Esophagus muscularis mucosa (tissue), 4 donors: ENCODE results near the gene PAQR5. TPM values are rescaled to one million over a fixed set of nuclear protein-coding genes. Genes with fewer than 3 reads are reported as not detected.

ENCODE experiments used
- DNase-seq: peaks from one replicate; pipeline ENCODE4 v3.0.0-alpha.2; 2017; ENCODE audit errors: extremely low spot score
- H3K27ac ChIP-seq, 4 donors: fragments of 200-600 bp; sonication (generic); replicated peaks in 1 of 4; 1 replicate in 3 of 4; 2 replicates in 1 of 4; pipeline ENCODE4 v1.5.1; 2016 to 2019; ENCODE audit warnings: mild to moderate bottlenecking in 1 of 4
- H3K27me3 ChIP-seq, 4 donors: fragments of 200-600 bp; sonication (generic); one replicate each; pipeline versions ENCODE4 v1.5.1 to v1.6.0; 2016 to 2019
- H3K36me3 ChIP-seq, 4 donors: fragments of 200-600 bp; sonication (generic); one replicate each; pipeline ENCODE4 v1.5.1; 2016 to 2019
- H3K4me1 ChIP-seq, 4 donors: fragments of 200-600 bp; sonication (generic); one replicate each; pipeline ENCODE4 v1.5.1; 2016 to 2019
- H3K4me3 ChIP-seq, 4 donors: fragments of 200-600 bp; sonication (generic); 1 replicate in 2 of 4; 2 replicates in 2 of 4; pipeline ENCODE4 v1.5.1; 2016 to 2019; ENCODE audit warnings: mild to moderate bottlenecking in 4 of 4, moderate library complexity in 1 of 4
- H3K9me3 ChIP-seq, 4 donors: fragments of 200-600 bp; sonication (generic); 1 replicate in 3 of 4; 2 replicates in 1 of 4; pipeline ENCODE4 v1.5.1; 2016 to 2019
- CTCF ChIP-seq, 3 experiments: fragments of 200-600 bp in 2 of 3; fragments of 450-650 bp in 1 of 3; sonication (generic) in 2 of 3; IDR thresholded peaks; one replicate each; pipeline ENCODE4 v1.5.1; 2017 to 2019; ENCODE audit warnings: antibody characterized with exemption in 3 of 3, mild to moderate bottlenecking in 2 of 3, moderate library complexity in 1 of 3
- EP300 ChIP-seq: sonication (generic); formaldehyde crosslinking; IDR thresholded peaks from one replicate; pipeline ENCODE4 v1.6.1; 2017; ENCODE audit warnings: antibody characterized with exemption
- POLR2A ChIP-seq: fragments of 450-650 bp; IDR thresholded peaks from one replicate; pipeline ENCODE4 v1.6.1; 2017; ENCODE audit warnings: antibody characterized with exemption, moderate library complexity, mild to moderate bottlenecking, low read depth
- POLR2AphosphoS5 ChIP-seq, 2 donors: sonication (generic); formaldehyde crosslinking; IDR thresholded peaks; one replicate each; pipeline ENCODE4 v1.6.1; 2017; ENCODE audit warnings: antibody characterized with exemption in 2 of 2
- WGBS: methylation state at CpG from one replicate; pipeline ENCODE4 v1.1.5; 2018; 5-methylcytosine and 5-hydroxymethylcytosine counted together
- intact Hi-C: fragments of 100-400 bp; cut with DNase I; formaldehyde crosslinking; loops from one replicate; pipeline ENCODE4 v1.15.1; 2023
- total RNA-seq, 4 donors: library from RNA; depleted of rRNA; stranded (reverse); fragments of >200 nt; gene quantifications; one replicate each; pipeline versions ENCODE4 v1.1.0 to v1.2.1, GENCODE V29; 2016

Gene PAQR5
- total RNA-seq, 4 donors from 2014 or later: 0.32 to 3.0 (median 1.5) TPM

- TF ChIP-seq EP300: no peak
- no peak for TF ChIP-seq CTCF (IDR thresholded peaks at IDR 0.05)
- TF ChIP-seq POLR2AphosphoS5 (IDR thresholded peaks at IDR 0.05): no peak
- TF ChIP-seq POLR2A: no peak
- no peaks in the 10 kb centered on the region for H3K9me3 ChIP-seq
- intact Hi-C loops: no loop called here
- WGBS: 78% methylated on average over 8 of the region's 8 CpGs
- no peak overlapping the region for H3K4me3 ChIP-seq
- no peaks in the 10 kb centered on the region for H3K36me3 ChIP-seq
- H3K4me1 ChIP-seq: no peaks in the 10 kb centered on the region
- H3K27ac ChIP-seq: no peak overlapping the region
- no peak for DNase-seq
- H3K27me3 ChIP-seq: no peaks in the 10 kb centered on the region
Measured at GRCh38 chr15:69316291-69316690, 17.6 kb downstream of the PAQR5 start.

GRCh38 chr15:69317392-69317841, 18.7 kb downstream of the PAQR5 start:
- Histone ChIP-seq H3K4me1 (no peaks in the 10 kb centered on the region), H3K27me3 (no peaks in the 10 kb centered on the region), H3K27ac (no peak overlapping the region), H3K9me3 (no peaks in the 10 kb centered on the region), H3K4me3 (no peak overlapping the region), H3K36me3 (no peaks in the 10 kb centered on the region)
- WGBS: 86% methylated on average over 5 of the region's 5 CpGs
- no peak for DNase-seq
- TF ChIP-seq EP300: no peak
- TF ChIP-seq POLR2A: no peak
- TF ChIP-seq POLR2AphosphoS5 (IDR thresholded peaks at IDR 0.05): no peak
- no peak for TF ChIP-seq CTCF (IDR thresholded peaks at IDR 0.05)
- intact Hi-C loops: no loop called here

- intact Hi-C loops: no loop called here
- Histone ChIP-seq H3K27ac (no peak overlapping the region), H3K4me3 (no peak overlapping the region), H3K4me1 (no peaks in the 10 kb centered on the region), H3K27me3 (no peaks in the 10 kb centered on the region), H3K36me3 (no peaks in the 10 kb centered on the region), H3K9me3 (no peaks in the 10 kb centered on the region)
- WGBS: 83% methylated on average over 7 of the region's 7 CpGs
- no peak for DNase-seq
- TF ChIP-seq POLR2AphosphoS5 (IDR thresholded peaks at IDR 0.05) (no peak), EP300 (no peak), POLR2A (no peak), CTCF (IDR thresholded peaks at IDR 0.05) (no peak)
Measured at GRCh38 chr15:69318033-69318432, 19.3 kb downstream of the PAQR5 start.

- TF ChIP-seq POLR2AphosphoS5 (IDR thresholded peaks at IDR 0.05): no peak
- peaks cover 0 to 12% (median 7%) of the 10 kb centered on the region in 4 donors for H3K4me1 ChIP-seq
- no peak overlapping the region for H3K4me3 ChIP-seq
- WGBS: 80% methylated on average over 18 of the region's 19 CpGs
- DNase-seq: no peak
- no peak overlapping the region for H3K27ac ChIP-seq
- intact Hi-C loops: no loop called here
- H3K36me3 ChIP-seq: no peaks in the 10 kb centered on the region
- no peaks in the 10 kb centered on the region for H3K9me3 ChIP-seq
- no peaks in the 10 kb centered on the region for H3K27me3 ChIP-seq
Measured at GRCh38 chr15:69319384-69320375, 21.0 kb downstream of the PAQR5 start.

- no peaks in the 10 kb centered on the region for H3K9me3 ChIP-seq
- no peak for DNase-seq
- peaks cover 0 to 12% (median 7%) of the 10 kb centered on the region in 4 donors for H3K4me1 ChIP-seq
- H3K36me3 ChIP-seq: no peaks in the 10 kb centered on the region
- H3K27ac ChIP-seq: no peak overlapping the region
- whole genome bisulfite sequencing: 43% methylated on average over 7 of the region's 7 CpGs
- H3K4me3 ChIP-seq: no peak overlapping the region
- no peaks in the 10 kb centered on the region for H3K27me3 ChIP-seq
- TF ChIP-seq CTCF (IDR thresholded peaks at IDR 0.05): no peak
- no peak for TF ChIP-seq EP300
- TF ChIP-seq POLR2A: no peak
- no peak for TF ChIP-seq POLR2AphosphoS5 (IDR thresholded peaks at IDR 0.05)
- intact Hi-C loops: no loop called here
Measured at GRCh38 chr15:69320977-69321554, 22.4 kb downstream of the PAQR5 start.
